Epithelial cell of prostate (primary cell): ENCODE data around the gene RNPEPL1.

ENCODE experiments used
- DNase-seq: peaks from one replicate; pipeline ENCODE4 v3.0.0-alpha.2; 2011; ENCODE audit warnings: low read depth, low spot score
- H3K27ac ChIP-seq: fragments of 450-650 bp; 2 replicates; pipeline ENCODE4 v1.5.1; 2017; ENCODE audit warnings: mild to moderate bottlenecking

The RNPEPL1 gene

DNA sequence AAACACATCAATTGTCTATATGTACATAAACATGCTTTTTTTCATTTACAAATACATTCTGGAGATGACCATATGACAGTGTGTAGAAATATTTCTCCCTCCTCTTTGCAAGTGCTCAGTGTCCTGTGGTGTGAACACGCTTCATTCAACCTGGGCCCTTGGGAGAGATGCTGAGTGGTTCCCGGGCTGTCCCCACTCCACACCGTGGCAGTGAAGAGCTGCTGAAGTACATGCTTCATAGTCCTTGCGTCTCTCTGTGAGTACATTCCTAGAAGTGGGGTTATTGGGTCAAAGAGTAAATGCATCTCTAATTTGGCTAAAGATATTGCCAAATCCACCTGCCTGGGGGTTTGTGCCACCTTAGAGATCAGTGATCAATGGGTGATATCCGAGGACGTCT, 50.5 kb downstream of the RNPEPL1 start:
- no peak overlapping the region for H3K27ac ChIP-seq
- no peak for DNase-seq

DNA sequence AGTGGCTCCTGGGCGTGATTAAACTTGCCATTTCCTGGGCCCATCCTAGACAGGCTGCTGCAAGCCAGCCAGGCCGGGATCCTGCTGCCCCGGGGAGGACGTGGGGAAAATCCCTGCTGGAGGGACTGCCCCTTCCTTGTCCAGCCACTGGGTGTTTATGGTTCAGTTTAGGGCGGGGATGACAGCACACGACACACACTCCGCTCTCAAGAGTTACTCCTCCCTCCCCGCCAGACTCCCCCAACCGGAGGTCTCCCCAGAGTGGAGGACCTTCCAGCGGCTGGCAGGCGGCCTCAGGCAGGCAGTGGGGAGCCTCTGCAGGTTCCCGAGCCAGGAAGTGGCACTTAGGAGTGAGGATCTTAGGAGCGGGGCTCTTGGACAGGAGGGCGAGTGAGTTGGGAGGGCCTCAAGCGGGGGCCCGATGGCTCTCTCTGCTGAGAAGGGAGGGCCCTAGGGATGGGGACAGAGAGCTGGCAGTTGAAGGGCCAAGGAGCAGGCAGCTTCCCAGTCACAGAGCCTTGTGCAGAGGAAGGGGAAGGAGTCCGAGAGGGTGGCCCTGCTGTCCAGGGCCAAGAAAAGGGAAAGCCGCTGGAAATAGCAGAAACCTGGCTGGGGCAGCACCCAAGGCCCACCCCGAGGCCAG, 51.3 kb downstream of the RNPEPL1 start:
- no peak overlapping the region for H3K27ac ChIP-seq
- no peak for DNase-seq

DNA sequence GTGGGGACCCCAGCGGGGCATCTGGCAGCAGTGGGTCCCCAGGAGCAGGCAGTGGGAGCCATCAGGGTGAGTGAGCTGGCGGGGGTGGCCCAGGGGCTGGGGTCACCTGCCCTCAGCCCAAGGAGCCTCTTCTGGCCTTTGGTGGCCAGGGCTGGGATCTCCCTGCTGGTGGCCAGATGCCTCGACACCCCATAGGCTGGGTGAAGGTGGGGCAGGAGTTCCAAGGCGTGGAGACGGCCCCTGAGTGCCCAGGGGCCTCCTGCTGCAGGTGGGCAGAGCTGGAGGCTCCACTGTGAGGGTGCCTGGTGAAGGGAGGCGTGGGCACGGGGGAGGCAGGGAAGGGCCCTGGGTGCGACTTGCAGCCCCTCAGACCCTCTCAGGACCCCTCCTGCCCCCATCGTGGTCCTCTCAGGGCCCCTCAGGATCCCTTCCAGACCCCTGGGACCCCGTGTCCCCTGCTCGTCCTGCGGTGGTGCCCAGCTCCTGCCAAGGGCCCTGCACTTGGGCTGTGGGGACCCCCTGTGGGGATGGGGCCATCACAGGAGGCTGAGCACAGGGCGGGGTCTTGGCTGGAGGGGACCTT, 52.0 kb downstream of the RNPEPL1 start:
- H3K27ac ChIP-seq: no peak overlapping the region
- no peak for DNase-seq

DNA sequence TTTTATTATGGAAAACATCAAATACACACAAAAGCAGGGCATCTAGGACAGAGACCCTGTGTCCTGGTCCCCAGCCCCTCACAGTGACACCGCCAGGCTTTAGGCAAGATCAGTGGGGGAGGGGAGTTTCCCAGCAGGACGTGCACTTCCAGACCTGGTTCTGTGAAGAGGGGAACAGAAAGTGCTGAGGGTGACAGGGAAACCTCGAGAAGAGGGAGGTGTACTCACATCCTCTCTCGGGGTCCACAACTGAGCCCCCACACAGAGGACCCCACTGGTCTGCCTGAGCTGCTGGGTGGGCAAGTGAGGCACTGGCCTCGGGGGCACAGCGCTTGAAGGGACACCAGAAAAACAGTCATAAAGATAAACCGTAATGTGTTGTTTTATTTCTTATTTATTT, 52.6 kb downstream of the RNPEPL1 start:
- DNase-seq: no peak

DNA sequence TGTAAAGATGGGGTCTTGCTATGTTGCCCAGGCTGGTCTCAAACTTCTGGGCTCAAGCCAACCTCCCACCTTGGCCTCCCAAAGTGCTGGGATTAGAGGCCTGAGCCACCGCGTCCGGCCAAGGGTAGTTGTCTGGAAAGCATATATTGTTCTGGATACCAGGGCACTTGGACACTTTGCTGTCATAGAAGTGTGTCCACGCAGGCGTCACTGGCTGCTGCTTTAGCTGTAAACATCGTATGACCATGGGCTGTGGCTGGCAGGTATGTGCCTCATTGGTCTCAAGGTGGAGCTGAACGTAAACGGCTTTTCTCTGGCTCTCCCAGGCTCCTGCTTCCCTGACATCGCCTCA, 53.8 kb downstream of the RNPEPL1 start:
- no peak overlapping the region for H3K27ac ChIP-seq
- no peak for DNase-seq

More for the DNA sequence above, 52.6 kb downstream of the RNPEPL1 start:
- H3K27ac ChIP-seq: no peak overlapping the region

DNA sequence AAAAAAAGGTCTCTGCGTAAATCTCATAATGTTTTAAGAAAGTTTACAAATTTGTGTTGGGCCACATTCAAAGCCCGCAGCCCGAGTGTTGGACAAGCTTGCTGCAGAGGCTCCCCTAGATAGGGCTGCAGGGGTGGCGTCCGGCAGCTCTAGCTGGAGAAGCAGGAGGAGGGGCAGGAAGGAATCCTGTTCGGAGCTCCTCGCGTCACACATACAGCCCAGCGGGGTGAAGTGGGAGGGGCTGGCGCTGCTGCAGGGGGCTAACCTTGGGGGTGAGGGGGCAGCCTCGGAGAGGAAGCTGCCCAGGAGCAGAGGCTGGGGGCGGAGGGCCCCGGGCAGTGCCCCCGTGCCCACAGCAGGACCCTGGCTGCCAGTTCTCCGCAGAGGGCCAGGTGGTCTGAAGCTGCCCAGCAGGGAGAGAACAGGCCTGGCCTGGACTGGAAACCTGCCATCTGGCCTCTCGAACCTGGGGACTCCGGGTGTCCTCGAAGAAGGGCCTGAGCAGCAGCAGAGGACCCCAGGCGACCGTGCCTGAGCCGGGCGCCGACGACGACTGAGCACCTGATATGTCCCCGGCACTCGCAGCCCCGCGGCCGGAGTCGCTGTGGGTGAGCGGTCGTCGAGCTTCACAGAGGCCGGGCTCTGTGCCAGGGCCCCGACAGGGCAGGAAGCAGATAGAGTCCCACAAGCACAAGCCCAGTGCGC, 54.4 kb downstream of the RNPEPL1 start:
- H3K27ac ChIP-seq: no peak overlapping the region
- no peak for DNase-seq

DNA sequence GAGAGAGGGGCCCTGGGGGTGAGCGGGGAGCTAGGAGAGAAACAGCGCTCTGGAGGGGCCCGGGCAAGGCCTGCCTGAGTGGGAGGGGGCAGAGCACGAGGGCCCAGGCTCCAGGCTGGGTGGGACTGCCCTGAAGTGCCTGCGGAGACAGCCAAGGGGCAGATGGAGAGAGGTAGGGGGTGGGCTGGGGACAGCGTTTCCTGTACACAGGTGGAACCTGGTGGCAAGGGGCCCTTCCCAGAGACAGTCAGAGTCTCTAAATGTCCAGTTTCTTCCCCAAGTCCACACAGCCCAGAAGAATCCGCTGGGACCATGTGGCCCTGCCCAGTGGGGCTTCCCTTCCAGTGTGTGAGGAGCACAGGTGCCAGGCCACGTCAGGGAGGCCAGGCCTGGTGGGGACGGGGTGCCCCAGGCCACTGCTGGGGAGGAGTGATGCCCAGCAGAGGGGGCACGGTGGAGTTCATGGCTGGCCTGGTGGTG, 55.3 kb downstream of the RNPEPL1 start:
- no peak for DNase-seq
- no peak overlapping the region for H3K27ac ChIP-seq

DNA sequence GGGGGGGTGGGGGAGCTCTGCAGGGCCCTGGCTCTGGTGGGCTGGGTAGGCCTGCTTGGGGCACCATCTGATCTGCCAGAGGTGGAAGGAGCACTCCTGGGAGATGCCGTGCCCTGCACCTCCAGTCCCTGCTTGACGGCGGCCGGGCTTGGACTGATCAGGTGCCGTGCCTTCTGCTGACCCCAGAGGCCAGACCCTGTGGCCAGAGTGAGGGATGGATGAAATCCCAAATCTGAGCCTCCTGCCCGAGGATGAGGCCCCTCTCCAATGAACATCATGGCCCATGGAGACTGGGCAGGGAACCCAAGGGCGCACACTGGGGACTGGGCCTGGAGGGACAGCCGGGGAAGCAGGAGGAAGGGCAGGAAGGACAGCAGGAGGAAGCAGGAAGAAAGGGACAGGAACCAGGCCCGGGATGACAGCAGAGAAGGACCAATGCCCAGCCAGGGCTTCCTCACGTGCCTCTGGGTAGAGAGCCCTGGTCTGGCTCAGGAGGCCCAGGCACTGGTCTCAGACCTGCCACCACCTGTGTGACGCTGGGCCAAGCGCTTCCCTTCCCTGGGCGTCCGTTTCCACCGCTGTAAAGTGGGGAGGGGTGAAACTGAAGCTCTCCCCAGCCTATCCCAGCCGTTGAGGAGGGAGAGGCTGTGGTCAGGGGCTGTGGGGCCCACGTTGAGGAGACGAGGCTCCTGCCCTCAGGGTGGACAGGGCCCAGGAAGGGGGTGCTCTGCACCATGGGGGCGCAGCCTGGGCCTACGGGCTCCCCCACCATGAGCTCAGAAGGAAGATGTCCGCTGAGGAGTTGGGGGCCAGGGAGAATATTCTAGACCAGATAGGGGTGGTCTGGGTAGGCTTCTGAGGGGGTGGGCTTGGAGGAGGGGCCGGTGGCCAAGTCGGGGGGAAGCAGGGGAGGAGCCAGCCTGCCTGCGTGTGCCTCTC, 56.0 kb downstream of the RNPEPL1 start:
- H3K27ac ChIP-seq: no peak overlapping the region

DNA sequence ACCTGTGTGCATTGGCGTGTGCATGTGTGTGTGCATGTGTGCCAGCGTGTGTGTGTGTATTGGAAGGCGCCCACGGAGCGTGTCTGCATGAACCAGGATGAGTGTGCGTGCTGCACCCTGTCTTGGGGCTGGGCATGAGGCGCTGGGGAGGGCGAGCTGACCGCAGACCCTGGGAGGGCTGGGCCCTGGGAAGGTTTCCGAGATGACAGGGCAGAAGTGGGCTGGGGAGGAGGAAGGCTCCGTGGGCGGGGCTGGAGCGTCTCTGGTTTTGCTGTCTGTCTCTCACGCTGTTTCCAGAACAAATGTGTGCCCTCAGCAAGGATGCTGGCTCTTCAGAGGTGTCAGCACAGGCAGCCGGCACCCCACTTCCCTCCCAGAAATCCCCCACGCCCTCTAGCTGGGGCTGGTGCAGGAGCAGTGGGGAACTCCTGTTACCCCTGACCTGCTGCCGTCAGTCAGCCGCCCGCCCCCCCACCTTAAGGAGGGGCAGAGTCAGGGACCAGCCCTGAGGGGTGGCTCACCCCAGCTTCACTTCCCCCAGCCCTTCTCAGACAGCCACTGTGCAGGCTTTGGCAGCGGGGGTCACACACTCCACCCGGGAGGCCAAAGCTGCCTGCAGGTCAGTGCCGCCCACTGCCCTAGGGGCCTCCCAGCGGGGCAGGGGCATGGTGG, 56.8 kb downstream of the RNPEPL1 start, which contains the start of gene GPR35:
Gene GPR35 (plus strand): TSS at position 531 of the 672 bp plus-strand sequence. CDS start 4,473 bp downstream, outside the sequence.
- H3K27ac ChIP-seq: no peak within 1 kb of the TSS
- DNase-seq: no peak

More for the DNA sequence above, 56.0 kb downstream of the RNPEPL1 start:
- DNase-seq: no peak

DNA sequence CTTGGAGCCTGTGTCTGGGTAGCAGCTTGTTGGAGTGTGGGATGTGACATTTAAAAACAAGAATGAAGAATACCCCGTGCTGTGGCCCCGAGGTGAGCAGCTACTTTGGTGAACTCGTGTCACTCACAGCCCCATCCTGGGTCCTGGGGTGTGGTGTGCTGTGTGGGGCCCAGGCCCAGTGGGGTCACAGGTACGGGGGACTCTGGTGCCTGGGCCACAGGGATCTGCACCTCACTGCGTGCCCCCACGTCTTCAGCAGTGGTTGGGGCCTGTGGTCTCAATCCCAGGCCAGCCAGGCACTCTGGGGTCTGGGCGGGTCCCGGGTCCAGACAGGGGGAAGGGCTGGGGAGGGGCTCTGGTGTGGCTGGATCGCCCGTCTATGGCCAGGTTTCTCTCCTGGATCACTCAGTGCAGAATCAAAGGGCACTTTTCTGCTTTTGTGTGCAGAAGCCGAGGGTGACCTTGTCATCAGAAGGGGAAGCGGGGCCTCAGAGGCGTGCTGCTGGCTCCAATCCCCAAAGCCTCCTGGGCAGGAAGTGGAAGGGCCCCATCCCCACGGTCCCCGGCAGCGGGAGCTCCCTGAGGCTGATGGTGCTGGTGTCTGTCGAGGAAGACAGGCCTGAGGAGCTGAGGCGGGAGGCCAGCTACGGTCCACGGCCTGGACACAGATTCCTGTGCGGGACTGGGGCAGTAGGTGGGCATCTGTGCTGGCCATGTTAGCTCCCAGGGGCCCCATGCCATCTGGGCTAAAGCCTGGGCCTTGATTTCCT, 58.4 kb downstream of the RNPEPL1 start:
- no peak overlapping the region for H3K27ac ChIP-seq
- DNase-seq: no peak

DNA sequence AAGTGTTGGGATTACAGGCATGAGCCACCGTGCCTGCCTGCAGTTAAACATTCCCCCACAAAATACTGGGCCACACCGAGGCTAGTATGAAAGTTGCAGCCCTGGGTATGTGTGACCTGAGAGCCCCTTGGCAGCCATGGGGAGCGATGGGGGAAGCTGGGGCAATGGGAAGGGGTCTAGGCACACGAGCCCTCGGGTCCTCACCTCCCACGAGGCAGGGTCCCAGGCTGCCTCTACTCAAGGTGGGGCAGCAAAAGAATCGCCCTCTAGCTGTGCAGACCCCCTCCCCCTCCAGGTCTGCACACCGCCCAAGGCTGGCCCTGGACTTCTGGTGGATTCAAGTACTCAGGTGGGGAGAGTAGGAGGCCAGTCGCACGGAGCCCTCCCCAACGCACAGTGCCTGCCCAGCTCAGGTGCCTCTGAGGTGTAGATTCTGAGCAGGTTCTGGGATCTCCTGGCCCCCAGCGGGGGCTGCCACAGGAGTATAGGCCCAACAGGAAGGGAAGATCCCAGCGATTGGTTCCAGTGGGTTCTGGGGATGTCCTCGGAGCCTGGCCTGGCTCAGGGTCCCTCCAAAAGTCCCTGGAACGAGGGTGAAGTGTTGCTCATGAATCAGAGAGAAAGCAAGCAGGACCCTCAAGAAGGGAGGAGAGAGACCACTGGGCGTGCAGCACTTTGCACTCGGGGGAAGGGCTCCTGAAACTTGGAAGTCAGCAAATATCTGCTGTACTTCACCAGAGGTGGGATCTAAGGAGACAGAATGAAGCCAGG, 59.6 kb downstream of the RNPEPL1 start:
- no peak for DNase-seq
- H3K27ac ChIP-seq: no peak overlapping the region

DNA sequence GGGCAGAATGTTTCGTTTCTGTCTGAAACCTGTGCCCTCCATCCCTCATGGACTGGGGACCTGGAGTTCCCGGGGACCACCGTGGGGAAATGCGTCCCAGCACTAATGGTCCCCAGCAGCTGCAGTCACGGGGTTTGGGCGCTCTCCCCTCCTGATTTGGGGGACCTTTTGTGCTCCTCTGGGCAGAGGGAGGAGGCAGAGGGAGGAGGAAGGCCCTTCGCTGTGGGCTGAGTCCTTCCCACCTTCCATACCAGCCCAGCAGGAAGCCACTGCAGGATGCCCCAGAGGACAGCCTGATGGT, 60.2 kb downstream of the RNPEPL1 start:
- DNase-seq: no peak
- H3K27ac ChIP-seq: no peak overlapping the region

DNA sequence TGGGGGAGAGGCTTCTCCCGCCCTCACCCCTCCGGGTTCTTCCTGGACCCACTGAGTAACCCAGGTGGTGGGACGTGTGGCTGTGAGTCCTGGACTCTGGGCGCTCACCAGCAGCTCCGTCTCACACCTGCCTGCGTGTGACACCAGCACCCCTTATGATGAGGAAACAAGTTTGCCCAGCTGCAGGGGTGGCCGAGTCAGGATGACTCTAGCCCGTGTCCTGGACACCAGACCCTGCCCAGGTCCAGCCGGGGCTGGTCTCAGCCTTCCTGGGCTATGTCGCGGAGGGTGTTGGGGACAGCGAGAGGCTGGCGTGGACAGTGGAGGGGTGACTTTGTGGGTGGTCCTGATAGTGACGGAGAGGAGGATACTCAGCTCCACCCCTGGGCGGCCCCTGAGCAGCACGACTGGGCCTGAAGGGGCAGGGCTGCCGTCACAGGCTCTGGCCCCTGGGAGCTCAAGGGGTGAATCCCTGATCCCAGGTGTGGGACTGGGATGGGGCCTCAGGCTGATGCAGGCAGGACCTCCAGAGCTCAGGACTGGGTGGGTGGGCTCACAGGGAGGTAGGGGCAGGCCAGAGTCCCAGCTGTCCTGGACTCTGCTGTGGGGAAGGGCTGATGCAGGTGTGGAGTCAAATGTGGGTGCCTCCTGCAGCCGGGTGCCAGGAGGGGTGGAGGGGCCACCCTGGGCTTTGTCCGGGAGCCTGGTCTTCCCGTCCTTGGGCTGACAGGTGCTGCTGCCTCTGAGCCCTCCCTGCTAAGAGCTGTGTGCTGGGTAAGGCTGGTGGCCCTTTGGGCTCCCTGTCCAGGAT, 60.7 kb downstream of the RNPEPL1 start:
- no peak for DNase-seq
- no peak overlapping the region for H3K27ac ChIP-seq

DNA sequence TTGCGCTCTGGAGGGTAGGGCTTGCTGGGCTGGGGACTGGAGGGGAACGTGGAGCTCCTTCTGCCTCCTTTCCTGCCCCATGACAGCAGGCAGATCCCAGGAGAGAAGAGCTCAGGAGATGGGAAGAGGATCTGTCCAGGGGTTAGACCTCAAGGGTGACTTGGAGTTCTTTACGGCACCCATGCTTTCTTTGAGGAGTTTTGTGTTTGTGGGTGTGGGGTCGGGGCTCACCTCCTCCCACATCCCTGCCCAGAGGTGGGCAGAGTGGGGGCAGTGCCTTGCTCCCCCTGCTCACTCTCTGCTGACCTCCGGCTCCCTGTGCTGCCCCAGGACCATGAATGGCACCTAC, 61.3 kb downstream of the RNPEPL1 start:
- DNase-seq: no peak
- H3K27ac ChIP-seq: no peak overlapping the region

DNA sequence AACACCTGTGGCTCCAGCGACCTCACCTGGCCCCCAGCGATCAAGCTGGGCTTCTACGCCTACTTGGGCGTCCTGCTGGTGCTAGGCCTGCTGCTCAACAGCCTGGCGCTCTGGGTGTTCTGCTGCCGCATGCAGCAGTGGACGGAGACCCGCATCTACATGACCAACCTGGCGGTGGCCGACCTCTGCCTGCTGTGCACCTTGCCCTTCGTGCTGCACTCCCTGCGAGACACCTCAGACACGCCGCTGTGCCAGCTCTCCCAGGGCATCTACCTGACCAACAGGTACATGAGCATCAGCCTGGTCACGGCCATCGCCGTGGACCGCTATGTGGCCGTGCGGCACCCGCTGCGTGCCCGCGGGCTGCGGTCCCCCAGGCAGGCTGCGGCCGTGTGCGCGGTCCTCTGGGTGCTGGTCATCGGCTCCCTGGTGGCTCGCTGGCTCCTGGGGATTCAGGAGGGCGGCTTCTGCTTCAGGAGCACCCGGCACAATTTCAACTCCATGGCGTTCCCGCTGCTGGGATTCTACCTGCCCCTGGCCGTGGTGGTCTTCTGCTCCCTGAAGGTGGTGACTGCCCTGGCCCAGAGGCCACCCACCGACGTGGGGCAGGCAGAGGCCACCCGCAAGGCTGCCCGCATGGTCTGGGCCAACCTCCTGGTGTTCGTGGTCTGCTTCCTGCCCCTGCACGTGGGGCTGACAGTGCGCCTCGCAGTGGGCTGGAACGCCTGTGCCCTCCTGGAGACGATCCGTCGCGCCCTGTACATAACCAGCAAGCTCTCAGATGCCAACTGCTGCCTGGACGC, 61.9 kb downstream of the RNPEPL1 start:
- no peak overlapping the region for H3K27ac ChIP-seq
- no peak for DNase-seq
